GM19240 (cell line): ENCODE measurements around the gene WSCD1.
A peak's percentile ranks its signal among the peaks of the same experiment; 100 is the strongest.

Source experiments
- DNase-seq: peaks from one replicate; pipeline ENCODE4 v3.0.0; 2011; ENCODE audit warnings: low spot score; ENCODE audit not compliant: insufficient read length

The WSCD1 gene

DNA sequence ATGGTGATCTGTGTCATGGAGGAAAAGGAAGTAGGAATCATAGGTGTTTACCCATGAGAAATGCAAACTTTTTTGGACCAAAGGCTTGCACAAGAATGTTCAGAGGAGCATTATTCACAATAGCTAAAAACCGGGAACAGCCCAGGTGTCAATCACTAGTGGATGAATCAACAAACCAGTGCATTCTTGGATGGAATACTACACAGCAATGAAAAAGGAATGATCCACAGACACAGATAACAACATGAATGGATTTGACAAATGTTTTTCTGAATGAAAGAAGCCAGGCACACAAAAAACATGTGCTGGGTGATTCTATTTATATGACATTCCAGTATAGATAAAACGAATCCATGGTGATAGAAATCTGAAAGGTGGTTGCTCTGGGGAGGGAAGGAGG lies 36.0 kb downstream of the WSCD1 start:
- no peak for DNase-seq

DNA sequence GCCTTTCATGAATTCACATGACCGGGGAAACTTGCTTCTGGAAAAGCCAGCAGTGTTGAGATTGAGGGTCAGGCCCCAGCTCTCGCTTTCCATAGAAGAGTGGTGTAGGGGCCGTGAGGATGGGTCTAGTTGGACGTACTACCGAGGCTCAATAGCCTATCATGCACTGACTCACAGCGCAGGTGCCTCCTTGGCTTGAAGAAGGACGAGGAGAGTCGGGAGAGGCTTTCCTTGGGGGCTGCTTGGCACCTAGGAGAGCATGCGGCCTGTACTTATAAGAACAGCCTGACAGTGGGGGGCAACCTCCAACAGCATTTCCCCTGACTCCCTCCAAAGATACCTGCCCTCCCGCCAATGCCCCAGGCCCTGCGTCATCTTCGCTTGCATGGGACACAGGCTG lies 37.6 kb downstream of the WSCD1 start:
- no peak for DNase-seq

DNA sequence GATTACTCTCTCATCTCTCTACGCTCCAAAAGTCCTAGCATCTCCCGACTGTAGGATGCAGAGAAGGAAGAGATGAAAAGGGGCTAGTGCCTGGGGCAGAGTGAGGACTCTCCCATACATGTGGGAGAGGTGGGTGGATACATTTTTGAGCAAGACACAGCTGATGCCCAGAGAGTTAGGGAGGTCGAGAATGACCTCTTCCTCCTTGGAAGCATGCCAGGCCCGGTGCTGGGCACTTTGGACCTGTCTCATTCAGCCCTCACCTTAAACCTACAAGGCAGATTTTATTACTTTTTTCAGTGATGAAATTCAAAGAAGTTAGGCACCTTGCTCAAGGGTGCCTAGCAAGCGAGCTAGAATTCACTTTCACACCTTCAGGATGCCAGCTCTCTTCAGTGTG lies 38.2 kb downstream of the WSCD1 start:
- no peak for DNase-seq

DNA sequence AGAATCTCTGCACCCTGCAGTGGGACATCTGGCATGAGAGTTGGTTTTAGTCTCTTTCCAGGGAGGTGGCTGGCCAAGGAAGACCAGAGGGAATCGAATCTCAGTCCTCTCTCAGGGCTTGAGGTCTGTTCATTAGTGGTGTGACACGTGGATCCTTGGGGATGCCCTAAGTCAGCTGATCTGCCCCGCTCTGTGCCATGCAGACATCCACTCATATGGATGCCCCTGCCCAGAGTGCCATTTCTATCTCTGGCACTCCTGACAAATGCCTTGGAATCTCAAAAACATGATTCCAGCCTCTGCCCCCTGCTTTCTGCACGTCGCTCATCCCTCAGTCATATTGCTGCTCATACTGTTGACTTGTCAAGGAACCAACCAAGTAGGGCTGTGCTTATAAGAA lies 38.8 kb downstream of the WSCD1 start:
- DNase-seq, result no peak

DNA sequence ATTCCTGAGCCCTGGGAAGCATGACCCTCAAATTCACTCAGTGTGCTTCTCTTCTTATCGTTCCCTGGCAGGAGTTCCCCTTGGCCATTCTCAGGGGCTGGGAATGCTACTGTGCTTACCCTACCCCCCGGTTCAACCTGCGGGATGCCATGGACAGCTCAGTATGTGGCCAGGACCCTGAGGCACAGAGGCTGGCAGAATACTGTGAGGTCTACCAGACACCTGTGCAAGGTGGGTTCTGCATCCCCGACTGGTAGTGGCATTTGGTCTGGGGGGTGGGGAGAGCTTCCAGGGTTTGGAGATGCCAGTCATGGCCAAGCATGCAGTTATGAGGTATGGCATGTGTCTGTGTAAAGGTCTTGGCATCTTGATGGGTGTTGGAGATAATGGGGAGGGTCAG lies 39.4 kb downstream of the WSCD1 start:
- DNase-seq, result no peak

DNA sequence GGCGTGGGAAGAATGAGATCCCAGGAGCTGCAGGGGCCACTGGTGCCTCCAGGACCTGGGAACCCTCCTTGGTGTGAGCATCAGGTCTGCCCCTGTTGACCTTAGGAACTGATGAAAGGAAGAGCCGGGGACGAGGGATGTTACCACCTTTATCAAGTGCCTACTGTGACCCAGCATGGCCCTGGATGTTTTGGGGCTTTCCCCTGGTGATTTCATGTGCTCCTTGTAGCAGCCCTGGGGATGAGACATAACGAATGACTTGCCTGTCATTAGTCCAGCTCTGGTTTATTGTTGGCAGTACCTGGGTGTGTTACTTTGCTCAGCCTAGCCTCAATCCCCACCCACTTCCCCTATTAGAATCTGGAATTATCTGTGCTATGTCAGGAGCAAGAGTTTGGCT lies 39.9 kb downstream of the WSCD1 start:
- DNase-seq, result no peak

DNA sequence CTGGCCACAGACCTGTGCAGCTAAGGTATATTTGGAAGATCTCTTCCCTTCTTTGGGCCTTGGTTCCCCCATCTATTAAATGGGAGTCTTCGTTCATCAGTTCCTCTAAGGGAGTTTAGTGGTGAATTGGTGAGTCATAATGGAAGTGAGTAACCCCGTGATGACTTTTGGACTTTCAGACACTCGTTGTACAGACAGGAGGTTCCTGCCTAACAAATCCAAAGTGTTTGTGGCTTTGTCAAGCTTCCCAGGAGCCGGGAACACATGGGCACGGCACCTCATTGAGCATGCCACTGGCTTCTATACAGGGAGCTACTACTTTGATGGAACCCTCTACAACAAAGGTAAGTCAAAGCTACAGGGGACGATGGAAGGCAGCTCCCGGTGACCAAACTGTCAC lies 40.4 kb downstream of the WSCD1 start:
- DNase-seq, result peak; percentile 28

DNA sequence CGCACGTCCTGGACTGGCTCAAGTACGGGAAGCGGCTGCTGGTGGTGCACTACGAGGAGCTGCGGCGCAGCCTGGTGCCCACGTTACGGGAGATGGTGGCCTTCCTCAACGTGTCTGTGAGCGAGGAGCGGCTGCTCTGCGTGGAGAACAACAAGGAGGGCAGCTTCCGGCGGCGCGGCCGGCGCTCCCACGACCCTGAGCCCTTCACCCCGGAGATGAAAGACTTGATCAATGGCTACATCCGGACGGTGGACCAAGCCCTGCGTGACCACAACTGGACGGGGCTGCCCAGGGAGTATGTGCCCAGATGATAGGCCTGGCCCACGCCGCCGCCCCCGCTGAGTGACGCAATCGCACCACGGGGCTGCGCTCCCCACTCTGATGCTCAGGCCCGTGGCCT lies 50.2 kb downstream of the WSCD1 start:
- DNase-seq, result no peak

DNA sequence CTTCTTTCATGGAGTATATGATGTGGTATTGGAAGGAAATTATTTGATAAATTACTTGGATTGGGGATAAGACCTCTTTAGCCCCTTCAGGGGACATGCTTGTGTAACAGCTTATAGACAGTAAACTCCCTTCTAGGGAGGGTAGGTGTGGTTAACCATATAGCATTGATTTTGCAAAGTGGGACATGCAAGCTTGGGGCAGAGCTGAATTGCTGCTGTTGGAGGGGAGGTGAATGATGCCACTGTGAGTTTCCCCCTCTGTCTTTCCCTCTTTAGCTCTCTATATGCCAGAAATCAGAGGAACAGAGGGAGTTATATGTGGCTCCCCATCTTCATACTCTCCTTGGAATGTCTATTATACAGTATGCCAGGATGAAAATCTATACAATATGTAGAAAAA lies 54.7 kb downstream of the WSCD1 start:
- DNase-seq, result no peak

DNA sequence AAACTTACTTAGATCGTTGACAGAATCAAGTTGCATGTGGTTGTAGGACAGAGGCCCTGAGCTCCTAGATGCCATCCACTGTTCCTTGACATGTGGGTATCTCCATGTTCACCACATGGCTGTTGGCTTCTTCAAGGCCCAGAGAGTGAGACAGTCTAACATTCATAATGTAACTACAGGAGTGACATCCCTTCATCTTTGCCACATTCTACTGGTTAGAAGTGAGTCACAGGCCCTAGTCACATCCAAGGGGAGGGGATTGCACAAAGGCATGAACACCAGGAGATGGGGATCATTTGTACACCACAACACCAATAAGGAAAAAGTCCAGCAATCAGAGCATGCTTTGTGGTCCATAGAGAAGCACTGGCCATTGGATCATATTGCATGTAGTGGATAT lies 56.6 kb downstream of the WSCD1 start:
- no peak for DNase-seq

DNA sequence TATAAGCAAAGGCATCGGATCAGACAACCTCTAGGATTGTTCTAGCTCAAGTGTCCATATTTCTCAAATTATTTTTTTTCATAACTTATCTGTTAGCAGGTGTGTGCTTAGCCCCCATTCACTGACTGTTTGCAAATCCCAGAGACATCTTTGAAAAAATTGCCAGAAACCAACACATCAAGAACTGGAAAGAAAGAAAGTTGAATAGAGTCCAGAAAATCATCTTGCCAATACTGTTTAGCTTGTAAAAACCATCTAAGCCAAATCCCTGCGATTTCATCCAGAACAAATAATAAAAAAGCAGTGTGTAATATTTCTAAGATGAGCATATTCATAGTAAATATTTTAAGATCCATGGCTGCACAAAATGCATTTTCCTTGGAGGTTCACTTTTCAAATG lies 64.5 kb downstream of the WSCD1 start:
- DNase-seq, result no peak

DNA sequence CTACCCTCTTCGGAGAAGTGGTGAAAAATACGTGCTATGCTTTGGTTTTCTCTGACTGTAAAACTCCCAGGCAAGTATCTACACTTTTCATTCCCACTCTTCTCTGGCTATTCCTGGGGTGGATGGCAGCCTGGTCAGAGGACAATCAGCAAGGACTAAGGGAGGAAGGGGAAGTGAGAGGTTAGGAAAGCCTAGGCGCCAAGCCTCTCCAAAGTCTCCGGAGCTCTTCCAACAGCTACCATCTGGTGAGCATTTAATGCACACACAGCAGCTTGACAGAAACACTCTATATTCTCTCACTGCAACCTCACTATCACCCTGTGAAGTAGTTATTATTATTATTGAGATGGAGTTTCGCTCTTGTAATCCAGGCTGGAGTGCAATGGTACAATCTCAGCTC lies 65.1 kb downstream of the WSCD1 start:
- no peak for DNase-seq

DNA sequence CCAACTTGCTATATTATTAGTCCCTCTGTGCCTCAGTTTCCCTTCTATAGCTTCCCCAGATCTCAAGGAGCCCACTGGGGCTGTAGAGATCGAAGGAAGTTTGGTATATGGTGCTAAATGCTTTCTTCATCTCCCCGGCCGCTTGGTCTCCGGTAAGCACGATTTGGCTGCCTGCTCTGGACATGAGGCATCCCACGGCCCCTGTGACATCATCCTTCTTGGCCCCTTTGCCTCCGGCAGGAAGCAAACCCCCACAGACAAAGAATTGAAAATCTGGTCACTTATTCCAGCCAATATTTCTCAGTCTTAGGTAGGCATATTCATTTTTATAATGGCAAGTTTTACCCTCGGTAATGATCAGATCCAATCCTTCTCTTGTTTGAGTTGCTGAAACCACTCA lies 65.8 kb downstream of the WSCD1 start:
- no peak for DNase-seq

DNA sequence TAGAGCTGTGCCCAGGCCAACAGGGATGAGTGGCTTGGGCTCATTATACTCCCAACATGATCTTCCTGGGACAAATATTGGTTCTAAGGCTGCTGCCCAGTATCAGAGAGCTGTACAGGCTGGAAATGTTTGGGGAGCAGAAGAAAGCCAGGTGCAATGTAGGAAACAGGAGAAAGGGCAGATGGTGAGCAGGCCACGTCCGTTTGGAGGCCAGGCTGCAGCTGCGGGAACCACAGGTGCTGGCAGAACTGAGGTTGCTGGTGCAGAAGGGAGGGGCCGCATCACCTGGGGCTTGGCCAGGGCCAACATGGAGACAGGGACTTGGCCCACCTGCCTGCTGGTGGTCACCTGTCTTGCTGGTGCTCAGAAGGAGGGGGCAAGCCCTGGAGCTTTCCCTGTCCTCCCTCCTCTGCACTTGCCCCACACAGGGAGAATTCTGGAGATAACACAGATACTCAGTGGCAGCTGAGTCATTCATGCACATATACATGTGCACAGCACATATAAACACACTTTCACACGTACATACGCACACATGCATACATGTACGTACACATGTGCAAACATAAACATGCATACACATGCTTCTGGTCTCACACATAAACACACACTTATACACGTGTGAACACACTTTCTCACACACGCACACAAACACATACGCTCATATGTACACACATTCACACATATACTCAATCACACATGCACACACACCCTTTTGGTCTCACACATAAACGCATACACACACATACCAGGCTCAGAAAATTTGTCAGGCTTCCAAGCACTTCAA lies 67.7 kb downstream of the WSCD1 start:
- DNase-seq, result no peak

DNA sequence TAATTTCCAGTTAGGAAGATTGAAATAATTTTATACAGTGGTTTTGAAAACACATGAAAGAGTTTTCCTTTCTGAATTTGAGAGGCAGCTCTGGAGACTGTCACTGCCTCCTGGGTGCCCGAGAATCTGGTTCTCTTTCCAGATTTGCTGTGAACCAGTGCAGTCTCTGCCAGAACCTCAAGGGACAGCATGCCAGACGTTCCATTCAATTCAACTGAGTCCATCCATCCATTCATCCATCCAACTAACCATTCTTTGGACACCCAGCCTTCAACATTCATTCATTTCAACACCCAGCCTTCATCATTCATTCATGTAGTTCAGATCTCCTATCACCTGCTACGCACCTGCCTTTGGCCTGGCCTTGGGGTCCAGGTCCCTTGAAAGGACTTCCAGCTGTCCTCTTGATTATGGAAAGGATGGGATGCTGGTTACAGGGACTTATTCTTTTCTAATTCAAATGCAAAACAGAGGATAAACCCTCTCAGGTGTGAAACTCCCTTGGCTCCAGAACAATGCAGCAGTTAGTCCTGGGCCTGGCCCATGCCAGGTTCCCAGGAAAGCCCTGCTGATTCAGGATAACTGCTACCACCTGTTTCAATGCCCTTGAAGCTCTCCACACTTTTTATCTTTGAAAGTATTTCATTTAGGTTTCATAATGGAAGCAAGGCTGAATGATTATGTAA lies 68.7 kb downstream of the WSCD1 start:
- DNase-seq, result no peak

DNA sequence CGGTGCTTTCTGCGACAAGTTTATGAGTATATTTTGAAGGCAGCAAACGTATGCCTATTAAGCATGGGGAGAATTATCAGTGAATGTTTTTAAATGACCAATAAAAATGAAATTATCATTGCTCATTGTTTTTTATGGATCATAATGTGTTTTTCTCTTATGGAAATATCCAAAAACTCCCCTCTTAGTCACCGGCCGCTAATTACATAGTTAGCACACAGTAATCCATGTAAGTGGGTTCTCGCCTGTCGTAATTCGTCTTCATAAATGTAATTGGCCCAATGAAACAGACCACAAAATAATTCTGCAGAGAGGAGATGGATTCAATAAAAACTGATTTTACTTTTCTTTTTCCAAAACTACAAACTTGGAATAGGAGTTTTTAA lies 69.3 kb downstream of the WSCD1 start:
- DNase-seq, result no peak

DNA sequence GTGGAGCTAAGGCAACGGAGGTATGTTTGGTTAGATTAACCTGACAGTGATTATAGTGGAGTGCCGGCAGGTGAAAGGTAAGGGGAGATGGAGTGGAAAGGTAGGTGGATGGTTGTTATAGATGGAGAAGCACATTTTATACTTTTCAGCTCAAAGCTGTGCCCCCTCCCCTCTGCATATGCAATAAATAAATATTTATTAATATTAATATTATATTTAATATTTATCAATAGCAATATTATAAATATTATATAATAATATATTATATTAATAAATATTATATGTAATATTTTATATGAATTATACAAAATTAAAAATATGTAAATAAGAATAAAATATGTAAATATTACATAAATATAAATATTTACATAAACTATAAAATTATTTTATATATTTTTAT lies 70.0 kb downstream of the WSCD1 start:
- no peak for DNase-seq

DNA sequence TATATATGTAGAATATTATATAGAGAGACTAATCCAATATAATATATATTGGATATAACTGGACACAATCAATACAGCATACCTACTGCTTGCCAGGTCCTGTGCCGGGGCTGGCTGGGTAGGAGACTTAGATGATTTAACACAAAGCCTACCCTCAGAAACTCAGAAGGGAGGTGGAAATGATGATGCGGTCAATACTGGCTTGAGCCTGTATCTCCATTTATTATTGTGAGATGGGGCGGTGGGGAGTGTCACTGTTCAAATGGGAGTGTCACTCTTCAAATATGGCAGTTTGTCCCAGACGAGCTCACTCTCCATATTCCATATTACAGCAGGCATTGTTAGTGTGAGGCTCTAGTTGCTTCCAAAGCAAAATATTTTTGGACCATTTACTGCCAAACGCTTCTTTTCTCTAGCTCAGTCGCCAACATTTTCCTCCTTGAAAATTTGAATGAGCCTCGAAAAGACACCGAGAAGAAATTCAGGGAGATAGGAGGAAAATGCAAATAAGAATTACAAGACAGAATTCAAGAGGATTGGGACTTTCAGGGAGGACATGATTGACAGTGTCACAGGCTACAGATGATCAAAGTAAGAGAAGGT lies 70.7 kb downstream of the WSCD1 start:
- no peak for DNase-seq

DNA sequence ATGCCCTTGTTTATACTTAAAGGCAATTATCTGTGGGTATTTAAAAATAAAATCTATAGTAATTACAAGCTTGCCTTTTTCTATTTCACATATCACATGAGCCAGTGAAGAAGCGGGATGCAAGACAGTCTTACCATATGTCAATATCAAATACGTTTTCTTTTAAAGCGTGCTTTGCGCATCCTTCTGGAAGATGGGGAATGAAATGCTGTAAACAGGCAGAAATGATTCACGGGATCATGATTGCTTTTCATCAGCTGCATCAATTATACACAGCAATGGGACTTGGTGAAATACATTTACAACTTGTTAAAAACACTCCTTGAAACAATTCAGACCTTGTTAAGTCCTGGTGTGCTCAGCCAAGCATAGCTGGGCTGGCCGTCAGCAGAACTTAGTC lies 72.5 kb downstream of the WSCD1 start:
- DNase-seq, result no peak

DNA sequence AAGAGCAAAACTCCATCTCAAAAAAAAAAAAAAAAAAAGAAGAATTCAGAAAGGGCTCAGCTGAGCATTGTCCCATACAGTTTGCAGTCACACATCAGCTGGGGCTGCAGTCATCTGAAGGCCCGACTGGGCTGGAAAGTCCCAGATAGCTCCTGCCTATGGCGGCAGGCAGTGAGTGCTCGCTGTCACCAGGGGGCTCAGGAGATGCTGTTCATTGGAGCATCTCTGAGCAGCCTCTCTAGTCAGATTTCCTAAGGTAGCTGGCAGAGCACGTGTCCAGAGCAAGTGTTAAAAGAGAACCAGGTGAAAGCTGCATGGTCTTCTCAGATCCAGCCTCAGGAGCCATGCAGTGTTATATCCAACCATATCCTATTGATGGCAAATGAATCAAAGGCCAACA lies 75.8 kb downstream of the WSCD1 start:
- no peak for DNase-seq

DNA sequence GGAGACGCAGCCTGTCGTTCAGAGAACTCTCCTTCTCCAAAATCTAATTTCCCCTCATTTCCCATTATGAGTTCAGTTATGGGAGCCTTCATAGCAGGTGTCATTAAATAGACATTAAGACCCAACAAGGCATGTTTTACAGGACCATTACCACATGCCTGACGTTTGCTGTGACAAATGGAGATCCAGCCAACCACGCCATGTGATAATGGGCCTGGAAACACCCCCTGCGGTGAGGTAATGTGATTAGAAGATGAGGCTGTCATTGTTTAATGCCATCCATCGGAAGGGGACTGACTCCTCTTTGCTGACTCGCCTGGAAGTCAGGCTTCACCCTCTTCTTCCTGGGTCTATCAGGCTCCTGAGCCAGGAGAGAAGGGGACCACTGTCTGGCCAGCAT lies 76.9 kb downstream of the WSCD1 start:
- DNase-seq, result no peak

DNA sequence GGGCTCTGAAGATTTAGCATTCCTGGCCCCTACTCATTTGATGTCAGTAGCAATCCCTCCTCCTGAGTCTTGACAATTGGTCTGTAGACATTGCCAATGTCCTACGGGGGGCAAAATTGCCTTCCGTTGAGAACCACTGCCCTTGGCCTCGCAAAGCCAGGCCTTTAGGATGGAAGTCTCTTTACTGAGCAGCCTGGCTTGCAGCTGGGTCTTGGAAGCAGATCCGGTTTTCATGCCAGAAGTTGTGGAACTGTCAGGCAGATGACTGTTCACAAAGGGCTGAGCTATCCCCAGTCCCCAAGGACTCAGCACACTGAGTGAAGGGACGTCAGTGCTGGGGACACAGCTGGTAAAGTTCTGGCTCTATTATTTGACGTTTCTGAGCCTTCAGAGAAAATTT lies 83.2 kb downstream of the WSCD1 start:
- DNase-seq, result no peak

DNA sequence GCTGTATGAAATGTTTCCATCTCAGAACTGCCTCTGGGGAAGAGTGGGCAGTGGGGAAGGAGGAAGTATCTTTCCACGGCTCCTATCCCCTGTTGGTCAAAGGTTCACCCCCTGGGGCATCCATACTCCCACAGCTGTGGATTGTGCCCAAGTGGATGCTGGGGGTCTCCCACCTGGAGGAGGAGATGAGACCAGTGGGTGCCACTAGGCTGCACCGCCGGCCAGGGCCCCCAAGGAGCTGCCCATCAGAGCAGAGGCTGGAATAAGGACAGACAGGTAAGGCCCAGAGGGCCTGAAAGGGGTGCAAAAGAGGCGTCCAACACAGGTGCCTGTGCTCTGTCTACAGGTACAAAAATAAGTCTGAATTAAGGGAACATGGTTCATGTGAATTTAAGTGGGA lies 87.5 kb downstream of the WSCD1 start:
- DNase-seq, result no peak
